GM19043 (cell line): ENCODE results near the gene CREBZF.
"Not testable (repeated sequence)": the region's sequence is repeated elsewhere in the genome, so short reads cannot be mapped to it uniquely, and the experiment has no call there.

Source experiments
- ATAC-seq: cut with Tn5 transposase; IDR thresholded peaks from one replicate; pipeline ENCODE4 v1.9.1; 2021; ENCODE audit warnings: low read depth; ENCODE audit not compliant: unreplicated experiment

Gene CREBZF

DNA sequence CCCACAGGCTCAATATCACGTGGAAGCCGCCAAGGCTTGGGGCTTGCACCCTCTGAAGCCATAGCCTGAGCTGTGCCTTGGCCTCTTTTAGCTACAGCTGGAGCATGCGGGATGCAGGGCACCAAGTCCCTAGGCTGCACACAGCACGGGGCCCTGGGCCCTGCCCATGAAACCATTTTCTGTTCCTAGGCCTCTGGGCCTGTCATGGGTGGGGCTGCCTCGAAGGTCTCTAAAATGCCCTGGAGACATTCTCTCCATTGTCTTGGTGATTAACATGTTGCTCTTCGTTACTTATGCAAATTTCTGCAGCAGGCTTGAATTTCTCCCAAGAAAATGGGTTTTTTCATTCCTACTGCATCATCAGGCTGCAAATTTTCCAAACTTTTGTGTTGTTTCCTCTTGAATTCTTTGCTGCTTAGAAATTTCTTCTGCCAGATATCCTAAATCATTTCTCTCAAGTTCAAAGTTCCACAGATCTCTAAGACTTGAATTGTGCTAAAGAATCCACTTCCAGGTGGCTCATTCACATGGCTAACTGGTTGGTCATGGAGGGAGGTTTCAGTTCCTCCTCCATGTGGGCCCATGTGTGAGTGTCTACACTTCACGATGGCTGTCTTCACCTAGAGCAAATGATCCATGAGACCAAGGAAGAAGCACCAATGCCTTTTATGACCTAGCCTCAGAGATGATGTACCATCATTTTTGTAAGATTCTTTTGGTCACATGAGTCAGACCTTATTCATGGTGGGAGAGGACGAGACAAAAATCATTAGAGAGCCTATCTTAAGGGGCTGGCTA lies 7.4 kb upstream of the CREBZF start:
- no peak for ATAC-seq

DNA sequence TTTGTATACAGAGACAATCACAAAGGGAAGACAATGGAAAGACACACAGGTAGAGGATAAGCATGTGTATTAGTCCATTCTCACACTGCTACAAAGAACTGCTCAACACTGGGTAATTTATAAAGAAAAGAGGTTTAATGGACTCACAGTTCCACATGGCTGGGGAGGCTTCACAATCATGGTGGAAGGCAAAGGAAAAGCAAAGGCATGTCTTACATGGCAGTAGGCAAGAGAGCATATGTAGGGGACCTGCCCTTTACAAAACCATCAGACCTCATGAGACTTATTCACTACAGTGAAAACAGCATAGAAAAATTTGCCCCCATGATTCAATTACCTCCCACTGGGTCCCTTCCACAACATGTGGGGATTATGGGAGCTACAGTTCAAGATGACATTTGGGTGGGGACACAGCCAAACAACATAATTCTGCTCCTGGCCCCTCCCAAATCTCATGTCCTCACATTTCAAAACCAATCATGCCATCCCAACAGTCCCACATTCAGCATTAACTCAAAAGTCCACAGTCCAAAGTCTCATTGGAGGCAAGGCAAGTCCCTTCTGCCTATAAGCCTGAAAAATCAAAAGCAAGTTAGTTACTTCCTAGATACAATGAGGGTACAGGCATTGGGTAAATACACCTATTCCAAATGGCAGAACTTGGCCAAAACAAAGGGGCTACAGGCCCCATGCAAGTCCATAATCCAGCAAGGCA lies 6.2 kb upstream of the CREBZF start:
- not testable (repeated sequence) for ATAC-seq

DNA sequence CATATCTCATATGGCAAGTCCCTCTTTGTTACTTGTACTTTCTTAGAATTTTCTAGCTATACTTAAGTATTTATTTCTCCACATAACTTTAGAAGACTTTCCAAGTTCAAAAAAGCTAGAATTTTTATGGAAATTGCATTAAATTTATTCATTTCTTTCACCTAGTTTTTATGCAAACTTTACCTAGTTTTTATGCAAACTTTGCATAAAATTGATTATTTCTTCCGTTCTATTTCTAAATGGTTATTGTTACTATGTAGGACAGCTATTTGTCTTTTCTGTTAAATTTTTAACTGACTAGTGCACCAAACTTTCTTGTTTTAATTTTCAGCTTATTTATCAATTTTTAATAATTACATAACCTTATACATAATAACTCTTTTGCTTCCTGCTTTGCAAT lies 3.2 kb upstream of the CREBZF start:
- no peak for ATAC-seq

- no peak for ATAC-seq
These were observed 1.8 kb upstream of the CREBZF start for GRCh38 chr11:85666687-85667086.

DNA sequence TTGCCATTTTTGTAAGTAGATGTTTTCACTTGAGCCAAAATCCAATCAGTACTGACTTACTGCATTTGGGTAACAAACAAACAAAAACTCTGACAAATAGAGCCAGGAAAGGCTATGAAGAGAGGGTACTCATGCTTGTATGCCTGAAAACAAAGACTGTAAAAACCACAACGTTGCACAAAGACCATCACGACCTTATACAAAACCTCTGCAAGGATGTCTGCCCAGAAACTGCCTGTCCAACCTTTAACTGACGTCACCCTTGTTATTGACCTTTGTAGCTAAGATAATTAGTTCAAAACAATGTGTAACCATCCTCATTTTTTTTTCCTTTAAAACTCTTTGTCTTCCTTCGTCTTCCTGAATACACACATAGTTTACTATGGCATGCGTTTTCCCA lies 804 bp upstream of the CREBZF start:
- ATAC-seq, result no peak

DNA sequence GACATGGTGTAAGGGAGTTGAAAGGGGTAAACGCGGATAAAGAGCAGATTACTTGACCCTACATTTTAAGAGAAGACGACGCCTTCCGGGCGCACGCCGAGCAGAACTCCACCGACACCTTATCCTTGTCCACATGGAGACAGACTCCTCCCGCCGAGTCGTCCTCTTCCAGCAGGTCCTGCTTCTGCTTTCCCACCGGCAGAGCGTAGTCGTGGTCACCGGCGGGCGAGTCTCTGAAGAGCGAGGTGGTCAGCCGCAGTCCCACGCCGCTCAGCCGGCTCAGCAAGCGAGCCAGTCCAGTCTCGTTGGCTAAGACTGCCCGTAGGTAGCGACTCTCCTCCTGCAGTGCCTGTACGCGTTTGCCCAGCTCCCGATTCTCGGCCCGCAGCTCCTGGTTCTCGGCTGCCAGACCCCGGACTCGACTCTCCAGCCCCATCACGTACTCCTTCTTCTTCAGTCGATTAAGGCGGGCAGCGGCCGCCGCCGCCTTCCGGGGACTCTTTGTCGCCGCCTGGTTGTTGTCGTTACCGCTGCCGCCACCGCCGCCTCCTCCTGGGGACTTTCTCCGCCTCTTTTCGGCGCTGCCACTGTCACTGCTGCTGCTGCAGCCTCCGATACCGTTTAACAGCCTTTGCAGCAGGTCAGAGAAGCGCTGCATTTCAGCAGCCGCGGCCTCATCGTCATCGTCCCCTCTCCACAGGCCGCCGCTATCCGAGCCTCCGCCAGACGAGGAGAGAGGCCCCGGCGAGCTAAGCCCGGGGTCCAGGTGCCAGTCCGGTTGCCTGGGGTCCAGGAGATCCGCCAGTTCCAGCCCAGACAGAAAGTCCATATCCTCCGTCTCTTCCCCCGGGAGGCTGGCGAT lies 945 bp downstream of the CREBZF start:
- ATAC-seq, result peak; percentile 53

DNA sequence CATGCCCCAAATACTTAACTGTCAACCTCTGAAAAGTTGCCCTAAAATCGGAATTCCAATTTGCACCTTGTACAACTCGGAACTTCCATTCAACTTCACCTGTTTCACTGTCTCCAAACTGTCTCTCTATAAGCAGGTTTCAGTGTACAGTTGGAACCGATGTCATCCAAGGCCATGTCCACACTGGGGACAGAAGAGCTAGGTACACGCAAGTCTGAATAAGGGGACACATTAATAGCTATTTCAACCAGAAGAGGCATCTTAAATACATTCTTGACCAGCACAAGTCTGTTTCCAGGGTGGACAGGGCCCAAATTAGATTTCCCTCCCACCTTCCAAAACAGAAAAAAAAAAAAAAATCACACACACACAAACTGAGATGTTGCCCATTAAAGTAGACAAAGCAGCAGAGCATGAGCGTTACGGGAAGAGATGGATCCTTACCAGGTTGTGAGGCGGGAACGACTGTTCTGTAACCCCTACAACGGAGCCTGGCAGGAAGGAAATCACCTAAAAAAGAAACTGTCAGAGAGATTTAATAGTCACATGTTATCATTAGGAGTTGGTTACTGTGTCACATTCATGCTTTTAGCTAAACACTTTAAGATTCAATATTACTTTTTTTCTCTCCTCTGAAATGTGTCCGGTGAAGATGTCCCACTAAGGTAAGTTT lies 1.7 kb downstream of the CREBZF start:
- ATAC-seq, result no peak

DNA sequence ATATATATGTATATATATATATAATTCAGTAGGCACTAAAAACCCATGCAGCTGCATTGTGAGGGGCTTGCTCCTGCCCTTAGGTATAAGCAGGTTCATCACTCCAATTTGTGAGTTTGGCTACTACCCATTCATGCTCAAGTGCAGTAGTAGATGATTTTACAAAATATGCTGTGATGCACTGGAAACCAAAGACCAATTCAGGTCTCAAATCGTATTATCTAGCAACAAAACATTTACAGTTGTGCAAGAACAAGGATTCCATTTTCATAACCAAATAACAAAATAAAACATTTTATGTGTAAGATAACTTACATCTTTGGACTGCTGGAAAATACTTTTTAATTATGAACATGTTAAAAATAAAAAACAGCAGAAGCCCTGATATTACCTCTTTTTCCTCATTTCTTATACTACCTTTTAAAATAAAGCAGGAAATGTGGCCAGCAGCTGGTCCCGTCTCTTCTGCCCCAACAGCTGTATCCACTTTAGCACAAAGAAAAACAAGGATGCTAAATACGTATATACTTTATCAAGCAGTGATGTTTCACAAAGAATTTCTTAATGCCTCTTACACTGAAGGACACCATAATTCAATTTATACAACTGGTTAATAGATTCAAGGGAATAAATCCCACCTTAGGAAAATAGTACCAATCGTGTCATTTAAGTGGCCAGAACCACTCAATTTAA lies 2.8 kb downstream of the CREBZF start:
- ATAC-seq, result no peak

GRCh38 chr11:85658180-85658579 lies 6.7 kb downstream of the CREBZF start:
- no peak for ATAC-seq

- ATAC-seq, result no peak
These were observed 8.2 kb downstream of the CREBZF start for GRCh38 chr11:85656777-85657176.

DNA sequence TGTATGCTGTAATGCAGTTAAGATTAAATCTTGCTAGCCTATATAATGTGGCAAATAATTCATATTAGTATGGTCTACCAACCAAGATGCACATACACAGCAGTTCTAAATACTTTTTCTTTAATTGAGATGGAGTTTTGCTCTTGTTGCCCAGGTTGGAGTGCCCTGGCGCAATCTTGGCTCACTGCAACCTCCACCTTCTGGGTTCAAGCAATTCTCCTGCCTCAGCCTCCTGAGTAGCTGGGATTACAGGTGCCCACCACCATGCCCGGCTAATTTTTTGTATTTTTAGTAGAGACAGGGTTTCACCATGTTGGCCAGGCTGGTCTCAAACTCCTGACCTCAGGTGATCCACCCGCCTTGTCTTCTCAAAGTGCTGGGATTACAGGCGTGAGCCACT lies 10.6 kb downstream of the CREBZF start:
- ATAC-seq, result not testable (repeated sequence)

DNA sequence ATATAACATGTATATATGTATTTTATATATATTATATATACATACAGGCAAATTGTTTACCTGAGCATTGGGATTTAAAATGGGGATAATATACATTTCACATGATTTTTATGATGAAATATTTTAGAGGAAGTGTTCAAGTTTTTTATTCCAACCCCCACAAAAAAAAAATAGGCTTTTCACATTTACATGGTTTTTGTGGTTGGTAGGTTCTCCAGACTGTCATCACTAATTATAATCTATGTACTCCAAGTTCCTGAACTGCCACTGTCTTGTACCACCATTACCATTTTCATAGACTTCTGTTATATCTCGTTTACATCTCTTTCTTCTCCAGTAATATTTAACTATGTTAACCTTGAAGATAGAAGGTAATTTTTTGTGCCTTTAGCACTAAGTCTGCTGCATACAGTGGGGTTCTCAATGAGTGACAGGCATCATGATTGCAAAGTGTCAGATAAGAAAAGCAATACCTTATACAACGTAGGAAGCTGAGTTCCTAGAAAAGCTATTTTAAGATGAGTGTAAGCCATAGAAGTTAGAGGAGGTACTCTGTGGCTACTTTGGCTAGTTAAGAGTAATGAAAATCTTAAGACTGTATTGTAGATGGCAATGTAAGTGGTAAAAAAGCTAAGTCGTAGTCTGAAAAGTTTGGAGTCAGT lies 12.0 kb downstream of the CREBZF start:
- ATAC-seq, result no peak

- no peak for ATAC-seq
These were observed 13.8 kb downstream of the CREBZF start for GRCh38 chr11:85651118-85651517.

GRCh38 chr11:85647604-85648299 lies 17.2 kb downstream of the CREBZF start, which contains the start of gene TMEM126A:
Gene TMEM126A, plus strand, starts transcription at chr11:85647967. Its CDS starts 2,289 bp downstream, at chr11:85650256.
- ATAC-seq, result peak; percentile 99

DNA sequence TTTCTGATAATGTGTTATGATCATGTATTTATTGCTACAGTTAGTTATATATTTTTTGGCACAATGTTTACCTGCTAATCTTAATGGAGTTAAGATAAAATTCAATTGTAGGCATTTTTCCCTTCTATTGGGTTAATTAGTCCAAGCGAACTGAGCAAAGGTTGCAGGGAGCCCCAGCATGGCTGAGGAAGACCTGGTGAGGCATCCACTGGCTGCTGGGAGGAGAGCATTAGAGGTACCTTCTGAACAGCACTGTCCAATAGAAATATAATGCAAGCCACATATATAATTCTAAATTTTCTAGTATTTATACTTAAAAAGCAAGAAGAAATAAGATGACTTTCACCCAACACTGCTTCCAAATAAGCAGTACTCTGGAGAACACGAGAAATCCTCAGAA lies 17.9 kb downstream of the CREBZF start:
- ATAC-seq, result no peak

DNA sequence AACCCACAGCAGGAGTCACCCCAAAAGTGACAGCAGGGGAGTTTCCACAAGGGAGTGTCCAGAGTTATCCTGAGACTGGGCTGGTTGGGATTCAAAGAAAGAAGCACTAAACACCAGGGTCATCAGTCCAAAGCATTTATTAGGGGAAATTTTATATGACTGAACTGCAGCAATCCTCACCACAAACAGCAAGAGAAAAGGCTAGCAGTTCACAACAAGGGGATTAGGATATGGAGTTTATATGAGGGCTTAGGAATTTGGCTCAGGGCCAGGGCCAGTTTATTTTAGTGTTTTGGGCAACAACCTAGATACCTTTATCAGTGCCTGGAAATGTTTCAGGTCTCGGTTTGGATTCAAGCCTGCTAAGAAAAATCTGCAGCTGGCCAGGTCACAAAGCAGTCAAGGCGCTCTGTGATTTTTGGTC lies 21.7 kb downstream of the CREBZF start:
- no peak for ATAC-seq

- no peak for ATAC-seq
These were observed 30.2 kb downstream of the CREBZF start for GRCh38 chr11:85634747-85635146.

DNA sequence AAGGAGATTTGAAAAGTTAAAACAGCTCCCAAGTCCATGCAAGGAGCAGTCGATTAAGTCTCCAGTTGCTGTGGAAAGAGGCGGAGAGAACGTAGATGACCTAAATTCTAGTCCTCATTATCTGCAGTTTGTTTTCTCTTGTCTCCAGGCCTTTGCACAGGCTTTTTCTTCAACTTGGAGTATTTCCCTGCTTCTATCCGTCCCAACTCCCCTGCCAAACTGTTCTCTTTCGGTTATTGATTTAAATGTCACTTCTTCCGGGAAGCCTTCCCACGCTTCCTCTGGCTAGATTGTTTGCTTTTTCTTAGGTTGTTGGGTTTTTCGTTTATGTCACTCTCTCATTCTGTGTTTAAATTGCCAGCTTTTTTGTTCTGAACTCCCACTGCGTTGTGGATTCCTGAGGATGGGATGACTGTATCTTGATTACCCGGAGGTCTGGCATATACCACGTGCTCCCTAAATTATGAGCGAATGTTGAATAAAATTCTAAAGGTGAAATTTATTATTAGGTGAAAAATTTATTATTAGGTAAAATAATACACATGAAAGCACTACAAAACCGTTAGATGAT lies 36.1 kb downstream of the CREBZF start:
- peak; percentile 4 for ATAC-seq
